ENCODE measurements around the gene RNU1-2.

RNU1-2 gene

GRCh38 chr1:16920951-16921350 lies 25.2 kb downstream of the RNU1-2 start:
- TF ChIP-seq, protein P1, sequence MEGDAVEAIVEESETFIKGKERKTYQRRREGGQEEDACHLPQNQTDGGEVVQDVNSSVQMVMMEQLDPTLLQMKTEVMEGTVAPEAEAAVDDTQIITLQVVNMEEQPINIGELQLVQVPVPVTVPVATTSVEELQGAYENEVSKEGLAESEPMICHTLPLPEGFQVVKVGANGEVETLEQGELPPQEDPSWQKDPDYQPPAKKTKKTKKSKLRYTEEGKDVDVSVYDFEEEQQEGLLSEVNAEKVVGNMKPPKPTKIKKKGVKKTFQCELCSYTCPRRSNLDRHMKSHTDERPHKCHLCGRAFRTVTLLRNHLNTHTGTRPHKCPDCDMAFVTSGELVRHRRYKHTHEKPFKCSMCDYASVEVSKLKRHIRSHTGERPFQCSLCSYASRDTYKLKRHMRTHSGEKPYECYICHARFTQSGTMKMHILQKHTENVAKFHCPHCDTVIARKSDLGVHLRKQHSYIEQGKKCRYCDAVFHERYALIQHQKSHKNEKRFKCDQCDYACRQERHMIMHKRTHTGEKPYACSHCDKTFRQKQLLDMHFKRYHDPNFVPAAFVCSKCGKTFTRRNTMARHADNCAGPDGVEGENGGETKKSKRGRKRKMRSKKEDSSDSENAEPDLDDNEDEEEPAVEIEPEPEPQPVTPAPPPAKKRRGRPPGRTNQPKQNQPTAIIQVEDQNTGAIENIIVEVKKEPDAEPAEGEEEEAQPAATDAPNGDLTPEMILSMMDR (conservative IDR thresholded peaks at IDR 0.05; ENCODE audit: low read depth, low read length): no peak
- Histone ChIP-seq H3K4me1 (ENCODE audit: low read depth, poor library complexity, severe bottlenecking) (peaks cover 12% of the 10 kb centered on the region), H3K27ac (no peak overlapping the region), H3K9ac (no peak overlapping the region), H2AFZ (ENCODE audit: low read depth) (no peak overlapping the region), H4K20me1 (ENCODE audit: insufficient read depth) (no peaks in the 10 kb centered on the region), H3K27me3 (ENCODE audit: insufficient read depth, low read depth) (no peaks in the 10 kb centered on the region), H3K4me3 (IDR thresholded peaks at IDR 0.05; ENCODE audit: insufficient read depth, low read depth, low read length) (no peak overlapping the region), H3K36me3 (ENCODE audit: insufficient read depth) (no peaks in the 10 kb centered on the region), H3K79me2 (ENCODE audit: insufficient read depth, low read depth) (no peaks in the 10 kb centered on the region), H3K4me2 (no peak overlapping the region)

GRCh38 chr1:16921391-16922185 lies 25.8 kb downstream of the RNU1-2 start, which contains the start of gene CROCC:
Gene CROCC (plus strand): TSS chr1:16921931. CDS start chr1:16922019, 88 bp downstream.
- H3K4me2 ChIP-seq: no peak within 1 kb of the TSS
- H3K4me3 ChIP-seq (IDR thresholded peaks at IDR 0.05; ENCODE audit: insufficient read depth, low read depth, low read length): no peak within 1 kb of the TSS
- H4K20me1 ChIP-seq (ENCODE audit: insufficient read depth): no peaks in the 10 kb centered on the region

DNA sequence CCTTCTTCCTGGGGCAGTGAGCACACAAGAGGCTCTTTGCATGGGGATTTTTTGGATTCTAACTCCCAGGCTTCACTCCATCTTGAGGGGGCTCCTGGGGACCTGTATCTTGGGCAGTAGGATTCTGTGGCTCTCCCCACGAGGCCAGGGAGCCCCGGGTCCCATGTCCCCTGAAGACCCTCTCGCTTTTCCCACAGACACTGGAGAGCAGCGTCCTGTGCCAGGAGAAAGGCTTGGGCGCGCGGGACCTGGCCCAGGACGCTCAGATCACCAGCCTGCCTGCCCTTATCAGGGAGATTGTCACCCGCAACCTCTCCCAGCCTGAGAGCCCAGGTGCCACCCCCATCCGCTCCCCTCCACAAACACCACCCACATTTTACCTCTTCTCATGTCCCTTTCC lies 26.7 kb downstream of the RNU1-2 start:
- TF ChIP-seq, protein P1 (conservative IDR thresholded peaks at IDR 0.05; ENCODE audit: low read depth, low read length): no peak
- no peak overlapping the region for H2AFZ ChIP-seq (ENCODE audit: low read depth)
- no peak overlapping the region for H3K9ac ChIP-seq
- H3K27ac ChIP-seq: no peak overlapping the region
- H3K4me2 ChIP-seq: no peak overlapping the region
- H3K4me3 ChIP-seq (IDR thresholded peaks at IDR 0.05; ENCODE audit: insufficient read depth, low read depth, low read length): no peak overlapping the region
- H4K20me1 ChIP-seq (ENCODE audit: insufficient read depth): no peaks in the 10 kb centered on the region
- no peaks in the 10 kb centered on the region for H3K36me3 ChIP-seq (ENCODE audit: insufficient read depth)
- no peaks in the 10 kb centered on the region for H3K27me3 ChIP-seq (ENCODE audit: insufficient read depth, low read depth)
- H3K79me2 ChIP-seq (ENCODE audit: insufficient read depth, low read depth): no peaks in the 10 kb centered on the region
- H3K4me1 ChIP-seq (ENCODE audit: low read depth, poor library complexity, severe bottlenecking): peaks cover 12% of the 10 kb centered on the region

More at GRCh38 chr1:16921391-16922185, 25.8 kb downstream of the RNU1-2 start, which contains the start of gene CROCC:
- TF ChIP-seq, protein P1 (conservative IDR thresholded peaks at IDR 0.05; ENCODE audit: low read depth, low read length): no peak
- Histone ChIP-seq H3K27me3 (ENCODE audit: insufficient read depth, low read depth) (no peaks in the 10 kb centered on the region), H3K4me1 (ENCODE audit: low read depth, poor library complexity, severe bottlenecking) (peaks cover 12% of the 10 kb centered on the region), H3K27ac (no peak within 1 kb of the TSS), H3K36me3 (ENCODE audit: insufficient read depth) (no peaks in the 10 kb centered on the region), H3K79me2 (ENCODE audit: insufficient read depth, low read depth) (no peaks in the 10 kb centered on the region), H2AFZ (ENCODE audit: low read depth) (no peak within 1 kb of the TSS), H3K9ac (no peak within 1 kb of the TSS)

GRCh38 chr1:16922885-16923431 lies 27.2 kb downstream of the RNU1-2 start:
- no peaks in the 10 kb centered on the region for H4K20me1 ChIP-seq (ENCODE audit: insufficient read depth)
- H3K27me3 ChIP-seq (ENCODE audit: insufficient read depth, low read depth): no peaks in the 10 kb centered on the region
- H3K27ac ChIP-seq: no peak overlapping the region
- H3K4me1 ChIP-seq (ENCODE audit: low read depth, poor library complexity, severe bottlenecking): peaks cover 12% of the 10 kb centered on the region
- H3K9ac ChIP-seq: no peak overlapping the region
- H2AFZ ChIP-seq (ENCODE audit: low read depth): no peak overlapping the region
- no peaks in the 10 kb centered on the region for H3K79me2 ChIP-seq (ENCODE audit: insufficient read depth, low read depth)
- H3K4me2 ChIP-seq: no peak overlapping the region
- no peak overlapping the region for H3K4me3 ChIP-seq (IDR thresholded peaks at IDR 0.05; ENCODE audit: insufficient read depth, low read depth, low read length)
- TF ChIP-seq, protein P1 (conservative IDR thresholded peaks at IDR 0.05; ENCODE audit: low read depth, low read length): no peak
- no peaks in the 10 kb centered on the region for H3K36me3 ChIP-seq (ENCODE audit: insufficient read depth)

All from KMS-11 (cell line).